Endothelial cell of umbilical vein (primary cell): ENCODE data around the gene SCYL1. TPM values are rescaled to one million over a fixed set of nuclear protein-coding genes. Genes with fewer than 3 reads are reported as not detected.
A peak's percentile ranks its signal among the peaks of the same experiment; 100 is the strongest.

Source experiments
- Bru-seq: library from RNA; stranded (reverse); fragments of 400-500 nt; gene quantifications from one replicate; lab custom pipeline; 2021; lab: Mats Ljungman, UMichigan
- BruChase-seq, 2 experiments: library from RNA; stranded (reverse); fragments of 400-500 nt; gene quantifications; one replicate each; lab custom pipeline; 2021; lab: Mats Ljungman, UMichigan
- BruUV-seq: library from RNA; stranded (reverse); fragments of 400-500 nt; replicated peaks from 2 replicates; lab custom pipeline; 2021; lab: Mats Ljungman, UMichigan
- CTCF ChIA-PET: fragments of 300-600, 350-600 bp; sonication (Branson Sonifier 250); formaldehyde crosslinking; loops from one replicate; lab custom pipeline; 2021; ENCODE audit warnings: antibody characterized with exemption, inconsistent platforms; lab: Charles Lee
- POLR2A ChIA-PET: fragments of 300-600, 350-600 bp; sonication (Branson Sonifier 250); formaldehyde crosslinking; loops from one replicate; lab custom pipeline; 2021; ENCODE audit warnings: antibody characterized with exemption, inconsistent platforms; lab: Charles Lee
- DNase-seq: peaks from one replicate; pipeline ENCODE4 v3.0.0-alpha.2; 2011; ENCODE audit warnings: low read depth, low spot score
- FAIRE-seq: peaks from 2 replicates; lab custom pipeline; 2011; peaks lifted over from hg19 to GRCh38; lab: Jason Lieb, UNC
- H2AFZ ChIP-seq: 2 replicates; pipeline ENCODE4 v1.6.0; 2012; ENCODE audit warnings: low read depth, low read length, control low read depth, inconsistent platforms
- H3K27ac ChIP-seq: 2 replicates; pipeline ENCODE4 v1.5.1; 2011; ENCODE audit warnings: low read depth, mild to moderate bottlenecking, control low read depth, low read length, moderate library complexity; ENCODE audit not compliant: insufficient read depth
- H3K27me3 ChIP-seq, 2 experiments: 2 replicates each; pipeline versions ENCODE4 v1.6.0 to v1.6.1; 2011; ENCODE audit warnings: low read length in 2 of 2, mixed read lengths in 1 of 2; ENCODE audit not compliant: control insufficient read depth in 2 of 2, insufficient read depth in 2 of 2
- H3K36me3 ChIP-seq, 2 experiments: 2 replicates in 1 of 2; 3 replicates in 1 of 2; pipeline ENCODE4 v1.5.1; 2011; ENCODE audit warnings: low read length in 2 of 2, mild to moderate bottlenecking in 1 of 2, moderate library complexity in 1 of 2; ENCODE audit not compliant: control insufficient read depth in 2 of 2, insufficient read depth in 2 of 2; ENCODE audit errors: extremely low read depth in 1 of 2
- H3K4me1 ChIP-seq: 3 replicates; pipeline ENCODE4 v1.5.1; 2011; ENCODE audit warnings: mild to moderate bottlenecking, low read length; ENCODE audit not compliant: control insufficient read depth, insufficient read depth; ENCODE audit errors: extremely low read depth
- H3K4me2 ChIP-seq: 2 replicates; pipeline ENCODE4 v1.6.1; 2011; ENCODE audit warnings: low read length, control low read depth, mixed read lengths; ENCODE audit not compliant: insufficient read depth
- H3K4me3 ChIP-seq, 3 experiments: fragments of 200-600 bp in 1 of 3; sonication (generic), shearing (Covaris generic) in 1 of 3; replicated peaks in 1 of 3; 2 replicates each; pipeline ENCODE4 v1.5.1; 2011 to 2016; ENCODE audit warnings: control low read depth in 3 of 3, low read length in 3 of 3, mild to moderate bottlenecking in 2 of 3, inconsistent platforms in 1 of 3, low read depth in 1 of 3, moderate library complexity in 1 of 3; ENCODE audit not compliant: insufficient read depth in 1 of 3
- H3K79me2 ChIP-seq: 2 replicates; pipeline ENCODE4 v1.6.0; 2012; ENCODE audit warnings: low read length, inconsistent platforms; ENCODE audit not compliant: control insufficient read depth, insufficient read depth
- H3K9ac ChIP-seq: replicated peaks from 2 replicates; pipeline ENCODE3; 2011; ENCODE audit warnings: low read length, control low read depth; ENCODE audit not compliant: insufficient read depth; ENCODE audit errors: extremely low read depth
- H3K9me1 ChIP-seq: replicated peaks from 3 replicates; pipeline ENCODE4 v1.6.0; 2011; ENCODE audit warnings: mild to moderate bottlenecking, low read length; ENCODE audit not compliant: control insufficient read depth, insufficient read depth; ENCODE audit errors: extremely low read depth
- H3K9me3 ChIP-seq: replicated peaks from 2 replicates; pipeline ENCODE4 v1.5.1; 2012; ENCODE audit warnings: low read length, inconsistent platforms; ENCODE audit not compliant: control insufficient read depth, insufficient read depth
- H4K20me1 ChIP-seq: replicated peaks from 2 replicates; pipeline ENCODE3; 2011; ENCODE audit warnings: mild to moderate bottlenecking, low read length; ENCODE audit not compliant: control insufficient read depth, insufficient read depth; ENCODE audit errors: extremely low read depth
- CTCF ChIP-seq, 2 donors: IDR thresholded peaks; 1 replicate in 1 of 2; 2 replicates in 1 of 2; pipeline ENCODE4 v1.5.1; 2011; ENCODE audit warnings: low read length in 2 of 2, mild to moderate bottlenecking in 2 of 2, moderate library complexity in 2 of 2, control low read depth in 1 of 2, inconsistent platforms in 1 of 2, low read depth in 1 of 2; ENCODE audit not compliant: insufficient read depth in 1 of 2; ENCODE audit errors: extremely low read depth in 1 of 2
- EZH2 ChIP-seq: IDR thresholded peaks from 2 replicates; pipeline ENCODE4 v1.6.1; 2012; ENCODE audit warnings: borderline replicate concordance, low read depth, mild to moderate bottlenecking, moderate library complexity, low read length, inconsistent platforms; ENCODE audit not compliant: severe bottlenecking
- FOS ChIP-seq: IDR thresholded peaks from 2 replicates; pipeline ENCODE4 v1.6.1; 2011; ENCODE audit warnings: mild to moderate bottlenecking, low read length, moderate library complexity, borderline replicate concordance; ENCODE audit not compliant: insufficient read depth
- JUN ChIP-seq: IDR thresholded peaks from 2 replicates; pipeline ENCODE4 v1.6.1; 2011; ENCODE audit warnings: borderline replicate concordance, low read depth; ENCODE audit not compliant: insufficient read length, insufficient read depth
- MAX ChIP-seq: IDR thresholded peaks from 2 replicates; pipeline ENCODE4 v1.6.1; 2011; ENCODE audit not compliant: insufficient read depth, insufficient read length
- MYC ChIP-seq: IDR thresholded peaks from one replicate; pipeline ENCODE4 v1.6.1; 2011; ENCODE audit warnings: mild to moderate bottlenecking, low read depth, low read length
- POLR2A ChIP-seq: IDR thresholded peaks from 2 replicates; pipeline ENCODE4 v1.6.1; 2012; ENCODE audit warnings: low read depth, mild to moderate bottlenecking, control low read depth, low read length
- POLR2AphosphoS5 ChIP-seq: IDR thresholded peaks from 2 replicates; pipeline ENCODE4 v1.6.1; 2012; ENCODE audit warnings: low read depth, mild to moderate bottlenecking, control low read depth, low read length, moderate library complexity; ENCODE audit not compliant: insufficient read depth
- dilution Hi-C: fragments of 300-500 bp; cut with MboI; formaldehyde crosslinking; loops from one replicate; pipeline ENCODE4 v1.15.0; 2019; ENCODE audit warnings: low sequenced_read_pairs; ENCODE audit not compliant: extremely low pct_ligation_motif_present
- intact Hi-C: fragments of 100-400 bp; cut with micrococcal nuclease; formaldehyde crosslinking; loops from one replicate; pipeline ENCODE4 v1.10.0; 2022
- long read RNA-seq: library from polyadenylated mRNA; stranded (forward); transcript quantifications from one replicate; pipeline ENCODE4 v2.0.0, GENCODE V29; 2021
- polyA minus RNA-seq, 3 experiments: library from RNA; depleted of rRNA, polyadenylated mRNA; stranded (reverse); fragments of >200 nt; gene quantifications; 1 replicate in 1 of 3; 2 replicates in 2 of 3; pipeline ENCODE4 v1.2.3, GENCODE V29; 2011
- polyA plus RNA-seq, 4 experiments: library from polyadenylated mRNA; depleted of rRNA in 3 of 4; stranded (reverse) in 3 of 4; unstranded in 1 of 4; fragments of >200 nt; gene quantifications; 2 replicates each; pipeline versions ENCODE4 v1.2.1 to v1.2.3, GENCODE V29; 2011 to 2012; ENCODE audit warnings: missing spikeins in 1 of 4
- total RNA-seq: library from RNA; stranded (reverse); gene quantifications from 2 replicates; pipeline ENCODE4 v1.2.3, GENCODE V29; 2021

The SCYL1 gene
- total RNA-seq (88.2 and 88.7 TPM in 2 replicates), polyA plus RNA-seq (126 and 153 TPM in 2 replicates), polyA minus RNA-seq (50.9 and 74.3 TPM in 2 replicates), Bru-seq, nascent RNA (percentile 63 among the genes with signal in this experiment), BruChase-seq, experiment 1, labeled RNA remaining after a 6-hour chase (percentile 87 among the genes with signal in this experiment), BruChase-seq, experiment 2, labeled RNA remaining after a 2-hour chase (percentile 79 among the genes with signal in this experiment)
- polyA plus RNA-seq (2011; cell fraction: cytosol; rRNA removed): 95.1 and 111 TPM in 2 replicates
- polyA plus RNA-seq (2011; cell fraction: nucleus; rRNA removed): 143 and 176 TPM in 2 replicates
- 53.3 and 68.2 TPM in 2 replicates for polyA plus RNA-seq (2012)
- 57.2 TPM for polyA minus RNA-seq (2011; cell fraction: cytosol; rRNA and poly(A)+ RNA removed)
- polyA minus RNA-seq (2011; cell fraction: nucleus; rRNA and poly(A)+ RNA removed): 38.2 and 51.4 TPM in 2 replicates
- long read RNA-seq, transcript SCYL1-203 (18 exons, 2,583 nt): minor isoform, 36 of 237 reads
- long read RNA-seq, transcript SCYL1-201 (18 exons, 2,642 nt): major isoform, 63 of 237 reads
- long read RNA-seq, partial matches to known transcripts: 69 of 237 reads
- long read RNA-seq, other reads (novel, unspliced or antisense): 60 of 237 reads

GRCh38 chr11:65524741-65525545 lies at the start of gene SCYL1:
TSS of gene SCYL1 (plus strand) at chr11:65525083. CDS start at chr11:65525154, 71 bp downstream.
- peaks cover 11% of the 10 kb centered on the region for H3K4me1 ChIP-seq
- peaks cover 5 to 17% of the 10 kb centered on the region in 2 experiments for H3K36me3 ChIP-seq
- H4K20me1 ChIP-seq: no peaks in the 10 kb centered on the region
- TF ChIP-seq MAX: peak; percentile 26
- TF ChIP-seq POLR2A: peak; percentile 60
- no peak for TF ChIP-seq JUN
- no peak for TF ChIP-seq EZH2
- no peak for TF ChIP-seq CTCF (IDR thresholded peaks at IDR 0.05; ENCODE audit: extremely low read depth in 1 of 2, insufficient read depth in 1 of 2, low read depth in 1 of 2, low read length in 2 of 2)
- no peak for TF ChIP-seq FOS
- no peak for TF ChIP-seq MYC
- TF ChIP-seq POLR2AphosphoS5: peak; percentile 86
- dilution Hi-C loops: no loop called here
- intact Hi-C loops: loop anchor here (1.0 kb wide), 1 partner anchor 15 kb away; no protein-coding TSS in a partner anchor
- FAIRE-seq (peak; percentile 72), DNase-seq (peak; percentile 66)
- H3K27ac ChIP-seq: peak within 1 kb of the TSS; percentile 60
- ChIA-PET CTCF (interaction anchor here (1.0 to 2.5 kb wide), 7 partner anchors 9 to 69 kb away, joined by 3 to 8 read pairs (median 6); partner anchors contain the start of genes EHBP1L1 and FAM89B), POLR2A (interaction anchor here (0.6 to 1.0 kb wide), 2 partner anchors 60 to 102 kb away, joined by 3 read pairs; partner anchors contain the start of gene NEAT1)
- H3K9me3 ChIP-seq: no peaks in the 10 kb centered on the region
- peak within 1 kb of the TSS; percentile 91 for H3K9ac ChIP-seq
- peaks cover 21% of the 10 kb centered on the region for H3K79me2 ChIP-seq
- peak within 1 kb of the TSS; percentile 39 to 99 (median 54) for H3K4me3 ChIP-seq
- H3K4me2 ChIP-seq: peak within 1 kb of the TSS; percentile 57
- H2AFZ ChIP-seq: peak within 1 kb of the TSS; percentile 74
- no TSS peak for BruUV-seq
- H3K9me1 ChIP-seq: no peaks in the 10 kb centered on the region
- no peaks in the 10 kb centered on the region for H3K27me3 ChIP-seq
